H1 (cell line): ENCODE measurements around the gene RBM41. TPM values are rescaled to one million over a fixed set of nuclear protein-coding genes. Genes with fewer than 3 reads are reported as not detected.

ENCODE experiments used
- CTCF ChIA-PET: fragments of 300-600 bp; sonication (Branson Sonifier 250); formaldehyde crosslinking; loops from one replicate; lab custom pipeline; 2021; ENCODE audit not compliant: partially characterized antibody; lab: Charles Lee
- POLR2A ChIA-PET: fragments of 300-600 bp; sonication (Branson Sonifier 250); formaldehyde crosslinking; loops from one replicate; lab custom pipeline; 2021; ENCODE audit warnings: inconsistent platforms; ENCODE audit not compliant: partially characterized antibody; lab: Charles Lee
- DNase-seq, 2 experiments: peaks; one replicate each; pipeline versions ENCODE4 v3.0.0 to v3.0.0-alpha.2; 2010 to 2022; ENCODE audit warnings: low spot score in 2 of 2, low read depth in 1 of 2, mixed read lengths in 1 of 2
- FAIRE-seq: peaks from 2 replicates; lab custom pipeline; 2011; peaks lifted over from hg19 to GRCh38; lab: Jason Lieb, UNC
- H2AFZ ChIP-seq: 2 replicates; pipeline ENCODE4 v1.8.1; 2012; ENCODE audit warnings: low read length, inconsistent platforms
- H2AK5ac ChIP-seq: 2 replicates; pipeline ENCODE4 v1.6.1; 2013; ENCODE audit warnings: low read depth, low read length
- H2BK120ac ChIP-seq: replicated peaks from 2 replicates; pipeline ENCODE3; 2013; ENCODE audit warnings: low read depth, low read length, inconsistent platforms
- H2BK12ac ChIP-seq: 2 replicates; pipeline ENCODE4 v1.6.1; 2013; ENCODE audit warnings: low read depth, low read length
- H2BK15ac ChIP-seq: 2 replicates; pipeline ENCODE4 v1.6.1; 2013; ENCODE audit warnings: low read length
- H2BK20ac ChIP-seq: 2 replicates; pipeline ENCODE4 v1.6.1; 2013; ENCODE audit warnings: low read length
- H2BK5ac ChIP-seq: 2 replicates; pipeline ENCODE4 v1.6.1; 2013; ENCODE audit warnings: low read depth, low read length
- H3K14ac ChIP-seq: 2 replicates; pipeline ENCODE4 v1.6.1; 2013; ENCODE audit warnings: inconsistent platforms; ENCODE audit not compliant: insufficient read length
- H3K18ac ChIP-seq: 2 replicates; pipeline ENCODE4 v1.6.1; 2013; ENCODE audit warnings: low read length; ENCODE audit errors: extremely low read depth
- H3K23ac ChIP-seq: 2 replicates; pipeline ENCODE4 v1.6.1; 2013; ENCODE audit warnings: inconsistent platforms; ENCODE audit not compliant: insufficient read length
- H3K23me2 ChIP-seq: 2 replicates; pipeline ENCODE4 v1.6.1; 2013; ENCODE audit warnings: low read depth, low read length
- H3K27ac ChIP-seq: 2 replicates; pipeline ENCODE4 v1.6.1; 2011; ENCODE audit warnings: low read depth, low read length, inconsistent platforms
- H3K27me3 ChIP-seq, 4 experiments: replicated peaks in 1 of 4; 1 replicate in 1 of 4; 2 replicates in 3 of 4; pipeline versions ENCODE4 v1.6.1 to v1.8.1; 2011 to 2013; ENCODE audit warnings: low read length in 3 of 4, mild to moderate bottlenecking in 3 of 4, inconsistent platforms in 2 of 4, mixed read lengths in 2 of 4, moderate library complexity in 1 of 4; ENCODE audit not compliant: control insufficient read depth in 3 of 4, insufficient read depth in 3 of 4; ENCODE audit errors: extremely low read depth in 1 of 4
- H3K36me3 ChIP-seq, 4 experiments: 2 replicates each; pipeline versions ENCODE4 v1.6.1 to v1.8.1; 2011 to 2013; ENCODE audit warnings: mild to moderate bottlenecking in 4 of 4, low read length in 3 of 4, moderate library complexity in 2 of 4, control low read depth in 1 of 4, inconsistent platforms in 1 of 4; ENCODE audit not compliant: insufficient read depth in 4 of 4, control insufficient read depth in 2 of 4
- H3K4ac ChIP-seq: replicated peaks from 2 replicates; pipeline ENCODE3; 2013; ENCODE audit warnings: low read length, low read depth, mixed read lengths, inconsistent platforms; ENCODE audit not compliant: insufficient read length
- H3K4me1 ChIP-seq, 4 experiments: replicated peaks in 1 of 4; 1 replicate in 1 of 4; 2 replicates in 3 of 4; pipeline versions ENCODE4 v1.6.1 to v1.8.1; 2011 to 2013; ENCODE audit warnings: low read length in 3 of 4, inconsistent platforms in 2 of 4, mixed read lengths in 1 of 4; ENCODE audit not compliant: insufficient read depth in 4 of 4, control insufficient read depth in 3 of 4
- H3K4me2 ChIP-seq, 2 experiments: 2 replicates each; pipeline versions ENCODE4 v1.6.1 to v1.8.1; 2011 to 2013; ENCODE audit warnings: low read depth in 2 of 2, low read length in 2 of 2, control low read depth in 1 of 2, inconsistent platforms in 1 of 2, mild to moderate bottlenecking in 1 of 2; ENCODE audit not compliant: insufficient read depth in 1 of 2
- H3K4me3 ChIP-seq, 4 experiments: fragments of 200-600, 300-600 bp in 1 of 4; sonication (generic), shearing (Covaris generic), sonication (Bioruptor Twin) in 1 of 4; 2 replicates each; pipeline versions ENCODE4 v1.5.1 to v1.8.1; 2011 to 2016; ENCODE audit warnings: low read length in 4 of 4, low read depth in 3 of 4, control low read depth in 2 of 4, inconsistent platforms in 2 of 4, mild to moderate bottlenecking in 2 of 4, mixed read lengths in 1 of 4, moderate library complexity in 1 of 4; ENCODE audit not compliant: insufficient read depth in 2 of 4; ENCODE audit errors: extremely low read depth in 1 of 4
- H3K56ac ChIP-seq: replicated peaks from 2 replicates; pipeline ENCODE3; 2013; ENCODE audit warnings: low read depth, mild to moderate bottlenecking, mixed read lengths, low read length, inconsistent platforms; ENCODE audit not compliant: insufficient read length
- H3K79me1 ChIP-seq: 2 replicates; pipeline ENCODE4 v1.6.1; 2013; ENCODE audit warnings: low read depth, low read length, control low read depth
- H3K79me2 ChIP-seq, 2 experiments: 2 replicates each; pipeline versions ENCODE4 v1.6.1 to v1.8.1; 2012 to 2013; ENCODE audit warnings: low read length in 2 of 2, mild to moderate bottlenecking in 2 of 2, inconsistent platforms in 1 of 2; ENCODE audit not compliant: insufficient read depth in 2 of 2, control insufficient read depth in 1 of 2
- H3K9ac ChIP-seq, 4 experiments: replicated peaks in 1 of 4; 1 replicate in 1 of 4; 2 replicates in 3 of 4; pipeline versions ENCODE4 v1.6.1 to v1.8.1; 2011 to 2013; ENCODE audit warnings: low read depth in 3 of 4, low read length in 3 of 4, control low read depth in 2 of 4, mild to moderate bottlenecking in 2 of 4, moderate library complexity in 2 of 4, inconsistent platforms in 1 of 4; ENCODE audit errors: extremely low read depth in 1 of 4
- H3K9me3 ChIP-seq, 2 experiments: 2 replicates each; pipeline versions ENCODE4 v1.6.1 to v1.8.1; 2012 to 2013; ENCODE audit warnings: mild to moderate bottlenecking in 2 of 2, moderate library complexity in 2 of 2, control low read depth in 1 of 2, inconsistent platforms in 1 of 2, low read depth in 1 of 2, low read length in 1 of 2, mixed read lengths in 1 of 2; ENCODE audit not compliant: insufficient read depth in 2 of 2
- H4K20me1 ChIP-seq, 2 experiments: replicated peaks in 1 of 2; 2 replicates each; pipeline versions ENCODE3 to v1.8.1; 2011 to 2013; ENCODE audit warnings: inconsistent platforms in 2 of 2, low read length in 2 of 2, mild to moderate bottlenecking in 1 of 2; ENCODE audit not compliant: insufficient read depth in 2 of 2, control insufficient read depth in 1 of 2
- H4K5ac ChIP-seq: 2 replicates; pipeline ENCODE4 v1.6.1; 2013; ENCODE audit warnings: low read length, low read depth, mixed read lengths, inconsistent platforms; ENCODE audit not compliant: insufficient read length
- H4K8ac ChIP-seq: 2 replicates; pipeline ENCODE4 v1.8.0; 2013; ENCODE audit warnings: mild to moderate bottlenecking, moderate library complexity, low read length, inconsistent platforms; ENCODE audit not compliant: insufficient read depth; ENCODE audit errors: extremely low read depth
- H4K91ac ChIP-seq: replicated peaks from 2 replicates; pipeline ENCODE3; 2013; ENCODE audit warnings: low read length, mixed read lengths, inconsistent platforms; ENCODE audit not compliant: insufficient read length
- FOSL1 ChIP-seq: IDR thresholded peaks from 2 replicates; pipeline ENCODE4 v1.6.1; 2011; ENCODE audit warnings: mild to moderate bottlenecking, low read depth, low read length, moderate library complexity; ENCODE audit not compliant: insufficient read depth
- JUND ChIP-seq: IDR thresholded peaks from 2 replicates; pipeline ENCODE4 v1.6.1; 2011; ENCODE audit warnings: mild to moderate bottlenecking, improper control_type of control experiment, low read length
- NRF1 ChIP-seq: IDR thresholded peaks from 2 replicates; pipeline ENCODE4 v1.6.1; 2011; ENCODE audit warnings: mild to moderate bottlenecking, low read depth, low read length, improper control_type of control experiment
- SRF ChIP-seq: IDR thresholded peaks from 2 replicates; pipeline ENCODE4 v1.6.1; 2011; ENCODE audit warnings: mild to moderate bottlenecking, low read depth, low read length, moderate library complexity
- TEAD4 ChIP-seq: IDR thresholded peaks from 2 replicates; pipeline ENCODE4 v1.6.1; 2012; ENCODE audit warnings: low read depth, low read length, inconsistent platforms, mixed read lengths
- WGBS, 2 experiments: shearing (Covaris generic) in 1 of 2; methylation state at CpG; one replicate each; pipeline versions ENCODE4 v1.1.6 to v1.1.7; 2013 to 2015; ENCODE audit warnings: low lambda C conversion rate in 2 of 2, mixed read lengths in 2 of 2, inconsistent platforms in 1 of 2, low coverage in 1 of 2, missing lambda C conversion rate in 1 of 2; ENCODE audit not compliant: insufficient replicate concordance in 2 of 2, insufficient coverage in 1 of 2, insufficient read length in 1 of 2; ENCODE audit errors: extremely low coverage in 1 of 2, missing lambda C conversion rate in 1 of 2; 5-methylcytosine and 5-hydroxymethylcytosine counted together
- polyA plus RNA-seq, 7 experiments: library from polyadenylated mRNA; depleted of rRNA in 3 of 7; stranded (reverse) in 5 of 7; unstranded in 2 of 7; fragments of >200 nt in 5 of 7; fragments of 200-250 nt in 2 of 7; gene quantifications; 1 replicate in 5 of 7; 2 replicates in 1 of 7; 4 replicates in 1 of 7; pipeline versions ENCODE4 v1.2.1 to v1.2.3, GENCODE V29; 2011 to 2013; ENCODE audit warnings: missing spikeins in 2 of 7, mixed read lengths in 2 of 7
- total RNA-seq: library from RNA; stranded (reverse); fragmentation: NEBNext Ultra II Directional; extraction: Animal tissue kit (Norgen Biotek cat#: 25700); gene quantifications from 2 replicates; pipeline ENCODE4 v1.2.1, GENCODE V29; 2021

RBM41 gene
- total and polyA plus RNA-seq, 2 of the 8 experiments (the other 6 are each of a cell fraction or from before 2014, with no cell fraction given), result 2.6 to 26.4 TPM

DNA sequence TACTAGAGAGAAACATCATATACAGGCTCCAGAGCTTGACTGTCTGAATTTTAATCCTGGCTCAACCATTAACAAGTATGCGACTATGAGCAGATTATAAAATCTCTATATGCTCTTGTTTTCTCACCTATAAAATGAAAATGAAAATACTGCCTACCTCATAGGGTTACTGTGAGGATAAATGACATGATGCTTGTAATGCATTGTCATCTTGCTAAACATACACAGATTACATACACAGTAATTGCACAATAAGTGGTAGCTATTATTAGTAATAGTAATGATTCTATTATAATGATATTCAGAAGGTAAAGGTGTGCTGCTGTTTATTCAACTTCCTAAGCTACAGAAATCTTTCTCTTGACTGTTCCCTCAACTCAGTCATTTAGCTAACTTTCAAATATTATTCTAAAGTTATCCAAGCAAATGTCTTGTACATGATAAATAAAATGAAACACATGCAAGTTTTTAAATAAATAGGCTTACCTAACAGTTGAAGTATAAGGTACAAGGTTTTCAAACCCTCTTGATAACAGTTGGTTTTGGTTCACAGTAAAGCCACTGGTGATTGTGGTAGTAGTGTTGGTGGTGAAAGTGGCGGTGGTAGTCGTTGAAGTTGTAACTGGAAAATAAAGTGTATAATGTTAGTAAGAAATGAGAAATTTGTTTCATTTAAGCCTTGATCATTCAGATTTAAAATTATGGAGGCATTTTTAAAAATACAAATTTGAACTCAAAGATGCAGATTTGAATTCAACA, 48.7 kb upstream of the RBM41 start:
- no peak overlapping the region for H2BK20ac ChIP-seq
- no peak for DNase-seq
- H3K9ac ChIP-seq, result no peak overlapping the region
- H2BK15ac ChIP-seq, result no peak overlapping the region
- H3K9me3 ChIP-seq, result no peaks in the 10 kb centered on the region
- H2BK12ac ChIP-seq, result no peak overlapping the region
- FAIRE-seq, result no peak
- no peak overlapping the region for H3K14ac ChIP-seq
- ChIA-PET POLR2A (no interaction called here), CTCF (no interaction called here)
- 86% methylated on average over 3 of the region's 3 CpGs; no CpG with 5 or more reads in 1 of the 2 experiments for WGBS, 2 experiments
- no peak overlapping the region for H3K4me2 ChIP-seq
- H3K4ac ChIP-seq, result no peak overlapping the region
- H2BK120ac ChIP-seq, result no peak overlapping the region
- H2BK5ac ChIP-seq, result no peak overlapping the region
- H3K36me3 ChIP-seq, result no peaks in the 10 kb centered on the region
- no peak overlapping the region for H4K5ac ChIP-seq
- H3K27ac ChIP-seq, result no peak overlapping the region
- no peak overlapping the region for H2AFZ ChIP-seq
- no peak overlapping the region for H2AK5ac ChIP-seq
- no peak for TF ChIP-seq TEAD4
- no peak for TF ChIP-seq NRF1
- no peak for TF ChIP-seq FOSL1
- no peak for TF ChIP-seq JUND
- TF ChIP-seq SRF, result no peak
- H3K4me3 ChIP-seq, result no peak overlapping the region
- H3K4me1 ChIP-seq, result no peaks in the 10 kb centered on the region
- no peak overlapping the region for H4K91ac ChIP-seq
- no peaks in the 10 kb centered on the region for H3K79me1 ChIP-seq
- no peaks in the 10 kb centered on the region for H3K27me3 ChIP-seq
- H3K23ac ChIP-seq, result no peak overlapping the region
- no peaks in the 10 kb centered on the region for H3K79me2 ChIP-seq
- no peak overlapping the region for H4K8ac ChIP-seq
- H4K20me1 ChIP-seq, result no peaks in the 10 kb centered on the region
- H3K56ac ChIP-seq, result no peak overlapping the region
- no peaks in the 10 kb centered on the region for H3K23me2 ChIP-seq
- no peak overlapping the region for H3K18ac ChIP-seq
